ENCODE measurements around the gene NOC4L.
"Not testable (repeated sequence)": the region's sequence is repeated elsewhere in the genome, so short reads cannot be mapped to it uniquely, and the experiment has no call there.

The NOC4L gene

GRCh38 chr12:132123970-132124765 is 20.1 kb upstream of the NOC4L start:
- no peak for DNase-seq (ENCODE audit: low read depth)

- DNase-seq (ENCODE audit: low read depth) = no peak
These were observed 19.4 kb upstream of the NOC4L start for GRCh38 chr12:132124766-132125425.

- DNase-seq (ENCODE audit: low read depth) = no peak
These were observed 18.5 kb upstream of the NOC4L start for GRCh38 chr12:132125736-132126135.

DNA sequence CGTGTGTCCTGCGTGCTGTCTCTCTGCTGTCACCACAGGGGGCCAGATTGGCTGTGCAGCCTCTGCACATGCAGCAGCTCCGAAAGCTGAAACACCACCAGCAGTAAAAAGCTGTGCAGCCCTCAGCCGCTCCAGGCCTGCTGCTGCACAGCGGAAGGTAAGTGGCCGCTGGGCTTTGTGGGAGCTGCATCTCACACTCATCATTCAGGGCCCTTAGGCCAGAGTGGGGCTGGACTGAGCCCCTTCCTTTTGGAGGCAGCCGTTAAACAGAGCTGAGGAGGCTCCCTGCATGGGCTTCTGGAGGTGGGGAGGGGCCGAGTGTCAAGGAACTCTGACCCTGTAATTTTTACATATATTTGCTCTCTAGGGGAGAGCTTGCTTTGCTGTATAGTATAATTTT is 17.2 kb upstream of the NOC4L start:
- DNase-seq (ENCODE audit: low read depth) = no peak

- no peak for DNase-seq (ENCODE audit: low read depth)
These were observed 15.2 kb upstream of the NOC4L start for GRCh38 chr12:132129007-132129406.

DNA sequence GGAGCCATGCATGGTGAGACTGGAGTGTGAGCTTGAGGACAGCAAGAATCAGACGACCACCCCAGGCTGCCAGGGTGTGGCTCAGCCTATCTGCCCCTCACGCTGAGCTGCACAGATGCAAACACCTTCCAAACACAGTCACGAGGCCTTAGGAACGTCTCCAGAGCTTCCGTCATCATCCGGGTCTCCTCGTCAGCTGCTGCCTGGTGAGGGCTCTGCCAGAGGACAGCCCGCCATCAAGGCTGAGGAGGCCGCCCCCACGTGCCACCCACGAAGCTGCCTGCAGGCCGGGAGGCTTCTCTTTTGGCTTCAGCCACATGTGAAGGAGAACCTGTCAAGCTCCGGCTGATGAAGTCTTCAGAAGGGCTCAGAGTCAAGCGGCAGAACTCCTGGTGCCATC is 13.6 kb upstream of the NOC4L start:
- DNase-seq (ENCODE audit: low read depth) = no peak

DNA sequence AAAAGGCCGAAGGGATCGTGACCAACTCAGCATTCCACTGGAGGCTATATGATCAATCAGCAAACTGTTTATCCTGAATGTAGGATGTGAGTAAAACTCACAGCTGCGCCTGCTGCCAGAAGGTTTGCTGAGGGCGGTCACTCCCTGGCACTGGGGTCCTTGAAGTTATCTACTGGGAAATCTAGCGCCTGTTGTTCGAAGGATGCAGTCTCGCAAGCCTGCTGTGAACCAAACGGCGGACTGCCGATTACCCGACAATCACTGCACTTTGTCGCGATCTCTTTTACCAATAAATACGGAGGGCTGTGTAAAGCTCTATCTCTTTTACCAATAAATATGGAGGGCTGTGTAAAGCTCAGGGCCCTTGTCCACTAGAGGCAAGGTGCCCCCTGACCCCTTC is 13.0 kb upstream of the NOC4L start:
- DNase-seq (ENCODE audit: low read depth) = no peak

- DNase-seq (ENCODE audit: low read depth) = no peak
These were observed 12.3 kb upstream of the NOC4L start for GRCh38 chr12:132131952-132132351.

GRCh38 chr12:132132609-132133430 is 11.4 kb upstream of the NOC4L start:
- DNase-seq (ENCODE audit: low read depth) = no peak

DNA sequence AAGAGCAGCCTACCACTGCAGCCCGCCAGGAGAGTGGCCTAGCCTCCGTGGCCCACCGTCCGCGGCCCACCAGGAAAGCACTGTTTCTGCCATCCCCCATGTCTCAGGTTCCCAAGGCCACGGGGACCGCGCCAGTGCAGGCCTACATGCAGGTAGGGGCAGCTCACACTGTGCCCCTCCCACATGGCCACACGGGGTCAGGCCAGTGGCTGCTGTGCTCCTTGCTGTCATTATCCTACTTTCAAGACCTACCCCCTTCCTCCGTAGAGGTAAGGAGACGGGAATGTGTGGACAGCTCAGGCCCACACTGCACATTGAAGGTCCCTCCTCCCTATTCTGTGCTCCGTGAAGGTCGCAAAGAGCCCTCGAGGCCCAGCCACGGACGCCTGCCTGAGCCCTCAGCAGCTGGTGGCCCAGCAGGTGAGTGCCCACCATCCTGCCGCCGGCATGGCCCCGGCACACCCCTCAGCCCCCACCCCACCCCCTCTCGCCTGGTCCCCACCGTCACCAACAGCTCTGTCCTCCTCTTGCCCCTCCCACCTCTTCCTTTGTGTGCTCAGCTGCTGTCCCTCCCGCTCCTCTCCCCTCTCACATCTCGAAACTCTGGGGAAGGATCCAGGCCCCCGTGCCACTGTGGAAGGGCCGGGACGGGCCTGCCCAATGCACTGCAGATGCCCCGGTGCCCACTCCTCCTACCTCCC is 10.2 kb upstream of the NOC4L start:
- no peak for DNase-seq (ENCODE audit: low read depth)

DNA sequence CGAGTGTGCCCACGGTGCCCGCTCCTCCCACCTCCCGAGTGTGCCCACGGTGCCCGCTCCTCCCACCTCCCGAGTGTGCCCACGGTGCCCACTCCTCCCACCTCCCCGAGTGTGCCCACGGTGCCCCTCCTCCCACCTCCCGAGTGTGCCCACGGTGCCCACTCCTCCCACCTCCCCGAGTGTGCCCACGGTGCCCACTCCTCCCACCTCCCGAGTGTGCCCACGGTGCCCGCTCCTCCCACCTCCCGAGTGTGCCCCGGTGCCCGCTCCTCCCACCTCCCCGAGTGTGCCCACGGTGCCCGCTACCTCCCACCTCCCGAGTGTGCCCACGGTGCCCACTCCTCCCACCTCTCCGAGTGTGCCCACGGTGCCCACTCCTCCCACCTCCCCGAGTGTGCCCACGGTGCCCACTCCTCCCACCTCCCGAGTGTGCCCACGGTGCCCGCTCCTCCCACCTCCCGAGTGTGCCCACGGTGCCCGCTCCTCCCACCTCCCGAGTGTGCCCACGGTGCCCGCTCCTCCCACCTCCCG is 9.5 kb upstream of the NOC4L start:
- not testable (repeated sequence) for DNase-seq (ENCODE audit: low read depth)

DNA sequence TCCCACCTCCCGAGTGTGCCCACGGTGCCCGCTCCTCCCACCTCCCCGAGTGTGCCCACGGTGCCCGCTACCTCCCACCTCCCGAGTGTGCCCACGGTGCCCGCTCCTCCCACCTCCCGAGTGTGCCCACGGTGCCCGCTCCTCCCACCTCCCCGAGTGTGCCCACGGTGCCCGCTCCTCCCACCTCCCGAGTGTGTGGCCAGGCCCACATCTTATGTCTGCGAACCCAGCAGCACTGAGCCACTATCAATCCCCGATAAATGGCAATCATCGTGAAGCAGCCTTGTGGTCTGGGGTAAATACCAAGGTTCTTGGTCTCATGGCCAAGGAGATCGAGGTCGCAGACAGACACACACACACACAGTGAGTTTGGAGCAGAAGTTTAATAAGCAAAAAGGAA is 8.0 kb upstream of the NOC4L start:
- DNase-seq (ENCODE audit: low read depth) = not testable (repeated sequence)

- no peak for DNase-seq (ENCODE audit: low read depth)
These were observed 6.7 kb upstream of the NOC4L start for GRCh38 chr12:132137483-132138125.

- DNase-seq (ENCODE audit: low read depth) = no peak
These were observed 5.1 kb upstream of the NOC4L start for GRCh38 chr12:132138941-132139871.

DNA sequence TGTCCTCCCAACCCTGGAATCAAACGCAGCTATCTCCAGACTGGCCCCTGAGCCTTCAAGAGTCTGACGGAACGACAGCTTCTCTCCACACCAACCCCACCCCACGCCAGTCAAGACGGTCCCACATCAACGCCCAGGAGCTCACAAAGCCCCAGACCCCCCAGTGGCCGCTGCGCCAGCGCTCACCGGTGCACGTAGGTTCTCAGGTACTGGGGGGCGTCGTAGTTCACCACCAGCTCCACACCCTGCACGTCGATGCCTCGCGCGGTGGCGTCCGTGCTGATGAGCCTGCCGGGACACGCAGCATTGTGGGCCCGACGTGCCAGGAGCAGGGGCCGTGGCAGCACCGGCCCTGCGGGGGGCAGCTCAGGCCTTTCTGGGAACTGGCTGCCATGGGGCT is 4.3 kb upstream of the NOC4L start:
- no peak for DNase-seq (ENCODE audit: low read depth)

- no peak for DNase-seq (ENCODE audit: low read depth)
These were observed 3.8 kb upstream of the NOC4L start for GRCh38 chr12:132140501-132140900.

DNA sequence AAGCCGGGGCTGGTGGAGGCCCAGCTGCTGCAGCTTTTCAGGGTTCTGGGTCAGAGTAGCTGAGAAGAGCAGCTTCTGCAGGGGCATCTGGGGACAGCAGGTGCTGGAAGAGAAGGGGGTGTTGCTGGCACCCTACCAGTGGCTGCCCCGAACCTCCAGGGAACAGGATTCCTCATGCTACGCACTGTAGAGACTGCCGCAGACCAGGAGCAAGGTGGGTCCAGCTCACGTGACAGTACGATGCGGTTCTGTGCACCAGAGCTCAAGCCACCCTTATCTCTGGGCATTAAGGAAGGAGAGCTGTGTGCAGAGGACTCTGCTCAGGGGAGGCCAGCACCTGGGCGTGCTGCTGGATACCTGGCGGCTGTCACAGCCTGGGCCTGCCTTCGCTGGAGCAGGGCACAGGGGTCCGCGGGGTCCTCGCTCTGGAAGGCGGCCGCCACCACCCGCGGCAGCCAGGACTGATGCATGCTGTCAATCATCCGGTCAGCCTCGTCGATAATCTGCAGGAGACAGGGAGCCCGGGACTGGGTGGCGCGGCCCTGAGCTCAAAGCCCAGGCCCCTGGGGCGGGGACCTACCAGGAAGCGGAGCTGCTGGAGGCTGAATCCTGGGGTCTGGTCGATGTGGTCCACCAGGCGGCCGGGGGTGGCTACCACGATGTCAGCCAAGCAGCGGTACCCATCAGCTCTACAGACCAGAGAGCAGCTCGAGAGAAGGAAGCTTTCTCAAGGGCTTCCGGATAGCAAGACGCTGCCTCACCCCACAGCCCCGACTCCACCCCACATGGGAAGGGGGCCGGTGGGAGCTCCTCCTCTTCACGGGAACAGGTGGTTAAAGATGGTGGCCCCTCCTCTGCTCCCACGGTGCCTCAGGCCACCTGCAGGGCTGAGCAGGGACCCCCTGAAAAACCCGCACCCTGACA is 3.1 kb upstream of the NOC4L start:
- no peak for DNase-seq (ENCODE audit: low read depth)

DNA sequence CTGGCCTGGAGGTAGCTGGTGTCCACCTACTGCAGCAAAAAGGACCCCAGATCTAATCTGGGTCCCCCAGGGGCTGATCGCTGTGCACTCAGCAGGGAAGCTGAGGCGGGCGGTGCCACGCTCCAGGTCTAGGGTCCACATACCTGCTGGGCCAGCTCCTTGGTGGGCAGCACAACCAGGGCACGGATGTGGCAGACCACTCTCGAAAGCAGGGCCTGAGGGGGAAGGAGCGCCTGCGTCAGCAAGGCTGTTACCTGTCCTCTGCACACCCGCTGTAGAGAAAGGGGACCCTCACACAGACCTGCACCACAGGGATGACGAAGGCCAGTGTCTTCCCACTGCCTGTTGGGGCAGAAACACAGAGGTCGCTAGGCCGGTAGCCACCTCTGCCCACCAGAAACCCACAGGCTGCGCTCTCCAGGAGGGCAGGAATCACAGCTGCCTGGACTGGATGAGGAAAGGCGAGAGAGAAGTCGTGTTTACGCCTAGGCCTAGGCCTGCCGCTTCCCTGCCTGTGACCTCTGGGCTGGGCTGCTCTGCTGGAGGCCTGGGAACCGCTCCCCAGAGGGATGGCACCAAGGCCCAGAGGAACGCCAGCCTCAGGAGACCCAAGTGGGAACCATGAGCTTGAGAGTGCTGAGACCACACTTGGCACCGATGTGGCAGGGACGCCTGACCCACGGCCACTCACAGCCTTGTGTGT is 2.1 kb upstream of the NOC4L start:
- DNase-seq (ENCODE audit: low read depth) = no peak

All from fibroblast of gingiva (primary cell).